GM18517 (cell line): ENCODE measurements around the gene SPTAN1.
"Not testable (repeated sequence)": the region's sequence is repeated elsewhere in the genome, so short reads cannot be mapped to it uniquely, and the experiment has no call there.

Experiments used
- ATAC-seq: cut with Tn5 transposase; IDR thresholded peaks from one replicate; pipeline ENCODE4 v1.9.1; 2021; ENCODE audit warnings: mild to moderate bottlenecking, moderate library complexity; ENCODE audit not compliant: unreplicated experiment

SPTAN1 gene

GRCh38 chr9:128631636-128632035, 79.2 kb downstream of the SPTAN1 start:
- ATAC-seq, result no peak

- ATAC-seq, result no peak
Measured at GRCh38 chr9:128632066-128632465, 79.7 kb downstream of the SPTAN1 start.

- no peak for ATAC-seq
Measured at GRCh38 chr9:128632486-128632885, 80.1 kb downstream of the SPTAN1 start.

DNA sequence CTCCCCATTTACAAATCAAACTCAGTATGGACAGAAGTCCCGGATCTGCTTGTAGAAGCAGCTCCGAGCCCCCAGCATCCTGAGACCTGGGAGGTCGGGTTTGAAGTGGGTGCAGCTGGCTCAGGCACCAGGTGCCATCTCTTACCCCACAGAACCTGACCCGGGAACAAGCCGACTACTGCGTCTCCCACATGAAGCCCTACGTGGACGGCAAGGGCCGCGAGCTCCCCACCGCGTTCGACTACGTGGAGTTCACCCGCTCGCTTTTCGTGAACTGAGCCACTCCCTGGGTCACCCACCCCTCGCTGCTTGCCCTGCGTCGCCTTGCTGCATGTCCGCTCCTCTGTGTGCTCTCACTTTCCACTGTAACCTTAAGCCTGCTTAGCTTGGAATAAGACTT, 80.7 kb downstream of the SPTAN1 start:
- no peak for ATAC-seq

DNA sequence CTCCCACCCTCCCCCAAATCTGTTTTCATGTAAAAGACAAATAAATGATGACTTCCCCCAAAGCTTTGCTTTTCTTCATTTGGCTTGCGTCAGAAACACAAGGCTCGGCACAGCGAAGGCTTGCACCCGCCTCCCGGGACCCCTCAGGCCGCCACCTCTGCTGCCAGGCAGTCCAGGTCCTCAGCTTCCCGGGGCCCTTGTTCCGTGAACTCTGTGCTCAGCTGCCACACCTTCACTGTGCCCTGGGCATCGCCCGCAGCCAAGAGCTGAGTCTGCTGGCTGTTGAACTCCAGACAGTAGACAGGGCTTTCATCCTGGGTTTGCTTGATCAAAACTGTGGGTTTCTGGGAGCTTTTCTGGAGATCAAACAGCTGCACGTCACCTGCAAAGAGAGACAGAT, 81.2 kb downstream of the SPTAN1 start:
- no peak for ATAC-seq

GRCh38 chr9:128634111-128634510, 81.7 kb downstream of the SPTAN1 start:
- ATAC-seq, result no peak

DNA sequence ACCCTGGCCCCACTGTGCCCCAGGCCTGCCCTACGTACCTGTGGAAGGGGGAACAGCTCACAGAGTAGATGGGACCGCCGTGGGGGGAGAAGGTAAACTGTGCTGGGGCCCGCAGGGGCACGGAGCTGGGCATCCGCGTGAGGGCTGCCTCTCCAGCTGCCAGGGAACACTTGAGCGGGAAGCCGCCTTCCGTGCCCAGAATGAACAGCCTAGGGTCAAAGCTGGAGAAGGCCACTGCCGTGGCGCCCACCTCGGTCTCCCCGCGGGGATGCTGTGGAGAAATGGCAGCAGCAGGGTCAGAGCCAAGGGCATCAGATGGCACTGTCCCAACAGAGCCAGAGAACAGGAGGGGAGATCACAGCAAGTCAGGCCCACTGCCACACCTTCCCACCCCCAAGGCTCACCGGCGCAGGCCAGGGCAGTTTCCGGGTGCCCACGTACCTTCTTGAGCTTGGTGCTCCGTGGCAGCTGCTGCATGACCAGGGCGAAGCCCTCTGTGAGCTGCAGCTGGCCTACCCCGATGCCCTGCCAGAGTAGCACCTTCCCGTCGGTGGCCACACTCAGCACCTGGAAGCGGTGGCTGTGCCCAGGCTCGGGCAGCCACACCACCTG, 82.4 kb downstream of the SPTAN1 start:
- ATAC-seq, result no peak

- ATAC-seq, result no peak
Measured at GRCh38 chr9:128635266-128636023, 83.1 kb downstream of the SPTAN1 start.

DNA sequence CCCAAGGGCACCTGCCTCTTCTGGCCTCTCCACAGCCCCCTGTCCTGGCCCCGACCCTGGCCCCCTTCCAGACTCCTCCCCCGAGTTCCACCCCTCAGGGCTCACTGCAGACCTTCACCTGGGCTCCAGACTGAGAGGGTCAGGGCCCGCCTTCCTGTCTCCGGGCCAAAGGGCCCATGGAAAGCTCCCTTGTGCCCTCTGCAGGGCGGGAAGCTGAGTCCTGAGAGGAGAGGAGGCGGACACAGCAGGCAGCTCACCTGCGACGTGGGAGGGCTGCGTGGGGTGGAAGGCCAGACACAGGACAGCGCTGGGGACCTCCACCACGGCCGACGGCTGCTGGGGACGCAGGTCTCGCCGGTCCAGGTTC, 83.6 kb downstream of the SPTAN1 start:
- ATAC-seq, result no peak

GRCh38 chr9:128636556-128637530, 84.5 kb downstream of the SPTAN1 start:
- ATAC-seq, result no peak

GRCh38 chr9:128637656-128638055, 85.3 kb downstream of the SPTAN1 start:
- ATAC-seq, result no peak

DNA sequence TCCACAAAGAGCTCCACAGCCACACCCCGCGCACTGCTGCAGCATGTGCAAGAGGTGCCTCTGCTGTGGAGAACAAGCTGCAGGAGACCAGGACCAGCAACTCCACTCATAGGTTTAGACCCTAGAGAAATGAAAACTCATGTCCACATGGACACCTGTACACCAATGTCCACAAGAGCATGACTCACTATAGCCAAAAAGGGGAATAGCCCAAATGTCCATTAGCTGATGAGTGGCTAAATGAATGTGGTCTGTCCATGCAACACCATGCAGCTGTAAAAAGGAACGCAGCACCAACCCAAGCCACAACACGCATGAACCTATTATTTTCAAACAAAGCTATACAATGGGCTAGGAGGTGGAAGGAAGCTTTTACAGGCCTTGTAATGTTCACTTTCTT, 86.2 kb downstream of the SPTAN1 start:
- ATAC-seq, result no peak

DNA sequence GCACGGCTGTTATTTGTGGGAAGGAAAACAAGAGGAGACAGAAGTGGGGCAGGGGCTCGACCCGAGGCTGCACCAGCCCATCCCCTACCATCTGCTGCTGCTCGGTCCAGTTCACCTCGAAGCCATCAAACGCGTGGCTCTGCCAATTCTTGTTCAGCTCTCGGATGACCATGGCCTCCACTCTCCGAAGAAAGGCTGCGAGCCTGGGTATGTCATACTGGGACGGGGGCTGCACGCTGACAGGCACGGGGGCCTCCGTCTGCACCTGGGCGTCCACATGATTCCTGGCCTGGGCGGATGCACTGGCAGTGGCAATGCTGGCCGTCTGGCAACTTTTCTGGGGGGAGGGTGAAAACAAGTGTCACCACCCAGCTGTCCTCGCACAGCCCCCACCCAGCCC, 88.2 kb downstream of the SPTAN1 start:
- ATAC-seq, result no peak

GRCh38 chr9:128642675-128643245, 90.4 kb downstream of the SPTAN1 start:
- no peak for ATAC-seq

- ATAC-seq, result peak; percentile 66
Measured at GRCh38 chr9:128643519-128644300, 91.3 kb downstream of the SPTAN1 start.

GRCh38 chr9:128648206-128648605, 95.8 kb downstream of the SPTAN1 start:
- not testable (repeated sequence) for ATAC-seq

- no peak for ATAC-seq
Measured at GRCh38 chr9:128651798-128652197, 99.4 kb downstream of the SPTAN1 start.

GRCh38 chr9:128653908-128654307, 101.5 kb downstream of the SPTAN1 start:
- ATAC-seq, result no peak

- no peak for ATAC-seq
Measured at GRCh38 chr9:128654481-128654880, 102.1 kb downstream of the SPTAN1 start.
